Measurements from ENCODE around the gene COBLL1.

COBLL1 gene

DNA sequence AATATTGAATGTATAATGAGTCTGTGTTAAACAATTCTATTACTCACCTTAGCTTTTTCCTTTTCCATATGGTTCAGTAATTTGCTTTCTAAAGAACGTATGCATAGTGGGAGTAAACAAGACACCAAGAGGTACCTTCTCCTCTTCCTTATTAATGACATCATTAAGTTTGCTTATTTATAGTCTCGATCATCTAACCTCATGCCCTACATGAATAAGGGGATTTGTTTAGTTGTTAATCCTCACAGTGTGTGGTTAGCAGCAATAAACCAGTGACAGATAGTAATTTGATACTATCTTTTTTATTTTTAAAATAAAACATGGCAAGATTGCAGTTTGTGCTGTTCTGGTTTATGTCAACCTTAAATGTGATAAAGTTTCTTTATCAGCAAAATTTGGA, 69.7 kb downstream of the COBLL1 start:
- DNase-seq (ENCODE audit: low read depth) = no peak
- no peak overlapping the region for H3K4me3 ChIP-seq (ENCODE audit: low read depth, low read length)
- TF ChIP-seq, protein P1, sequence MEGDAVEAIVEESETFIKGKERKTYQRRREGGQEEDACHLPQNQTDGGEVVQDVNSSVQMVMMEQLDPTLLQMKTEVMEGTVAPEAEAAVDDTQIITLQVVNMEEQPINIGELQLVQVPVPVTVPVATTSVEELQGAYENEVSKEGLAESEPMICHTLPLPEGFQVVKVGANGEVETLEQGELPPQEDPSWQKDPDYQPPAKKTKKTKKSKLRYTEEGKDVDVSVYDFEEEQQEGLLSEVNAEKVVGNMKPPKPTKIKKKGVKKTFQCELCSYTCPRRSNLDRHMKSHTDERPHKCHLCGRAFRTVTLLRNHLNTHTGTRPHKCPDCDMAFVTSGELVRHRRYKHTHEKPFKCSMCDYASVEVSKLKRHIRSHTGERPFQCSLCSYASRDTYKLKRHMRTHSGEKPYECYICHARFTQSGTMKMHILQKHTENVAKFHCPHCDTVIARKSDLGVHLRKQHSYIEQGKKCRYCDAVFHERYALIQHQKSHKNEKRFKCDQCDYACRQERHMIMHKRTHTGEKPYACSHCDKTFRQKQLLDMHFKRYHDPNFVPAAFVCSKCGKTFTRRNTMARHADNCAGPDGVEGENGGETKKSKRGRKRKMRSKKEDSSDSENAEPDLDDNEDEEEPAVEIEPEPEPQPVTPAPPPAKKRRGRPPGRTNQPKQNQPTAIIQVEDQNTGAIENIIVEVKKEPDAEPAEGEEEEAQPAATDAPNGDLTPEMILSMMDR (IDR thresholded peaks at IDR 0.05; ENCODE audit: low read depth, low read length) = no peak
- TF ChIP-seq POLR2A (IDR thresholded peaks at IDR 0.05; ENCODE audit: extremely low read depth, insufficient read length) (no peak), MYC (IDR thresholded peaks at IDR 0.05; ENCODE audit: low read depth, low read length) (no peak)
- TF ChIP-seq, protein P2, sequence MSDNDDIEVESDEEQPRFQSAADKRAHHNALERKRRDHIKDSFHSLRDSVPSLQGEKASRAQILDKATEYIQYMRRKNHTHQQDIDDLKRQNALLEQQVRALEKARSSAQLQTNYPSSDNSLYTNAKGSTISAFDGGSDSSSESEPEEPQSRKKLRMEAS (IDR thresholded peaks at IDR 0.05; ENCODE audit: low read depth, low read length) = no peak

DNA sequence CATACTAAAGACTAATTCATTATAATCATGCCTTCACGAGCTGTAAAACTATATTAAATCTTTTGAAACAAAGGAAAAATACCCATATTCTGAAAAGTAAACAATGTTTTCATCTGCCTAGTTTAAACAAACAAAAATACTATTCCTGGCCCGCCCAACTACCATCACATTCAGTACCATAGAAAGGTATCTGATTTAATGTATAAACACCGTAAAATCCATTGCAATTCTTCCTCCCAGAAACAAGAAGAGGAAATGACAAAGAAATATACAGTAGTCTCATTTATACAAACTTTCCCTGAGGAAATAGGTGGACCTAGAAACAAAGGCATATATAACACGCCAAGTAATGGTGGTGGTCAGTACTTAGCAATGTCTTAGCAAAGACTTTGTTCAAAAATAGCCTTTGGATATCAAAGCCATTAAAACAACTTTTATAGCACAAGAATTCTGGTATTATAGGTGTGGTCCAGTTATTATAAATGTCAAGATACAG, 71.2 kb downstream of the COBLL1 start:
- H3K4me3 ChIP-seq (ENCODE audit: low read depth, low read length) = no peak overlapping the region
- no peak for DNase-seq (ENCODE audit: low read depth)
- TF ChIP-seq, protein P2 (IDR thresholded peaks at IDR 0.05; ENCODE audit: low read depth, low read length) = no peak
- TF ChIP-seq MYC (IDR thresholded peaks at IDR 0.05; ENCODE audit: low read depth, low read length) (no peak), POLR2A (IDR thresholded peaks at IDR 0.05; ENCODE audit: extremely low read depth, insufficient read length) (no peak)
- TF ChIP-seq, protein P1 (IDR thresholded peaks at IDR 0.05; ENCODE audit: low read depth, low read length) = no peak

GRCh38 chr2:164766954-164767320, 74.7 kb downstream of the COBLL1 start:
- DNase-seq (ENCODE audit: low read depth) = no peak
- no peak overlapping the region for H3K4me3 ChIP-seq (ENCODE audit: low read depth, low read length)
- TF ChIP-seq, protein P1 (IDR thresholded peaks at IDR 0.05; ENCODE audit: low read depth, low read length) = no peak
- no peak for TF ChIP-seq POLR2A (IDR thresholded peaks at IDR 0.05; ENCODE audit: extremely low read depth, insufficient read length)
- TF ChIP-seq MYC (IDR thresholded peaks at IDR 0.05; ENCODE audit: low read depth, low read length) = no peak
- TF ChIP-seq, protein P2 (IDR thresholded peaks at IDR 0.05; ENCODE audit: low read depth, low read length) = no peak

DNA sequence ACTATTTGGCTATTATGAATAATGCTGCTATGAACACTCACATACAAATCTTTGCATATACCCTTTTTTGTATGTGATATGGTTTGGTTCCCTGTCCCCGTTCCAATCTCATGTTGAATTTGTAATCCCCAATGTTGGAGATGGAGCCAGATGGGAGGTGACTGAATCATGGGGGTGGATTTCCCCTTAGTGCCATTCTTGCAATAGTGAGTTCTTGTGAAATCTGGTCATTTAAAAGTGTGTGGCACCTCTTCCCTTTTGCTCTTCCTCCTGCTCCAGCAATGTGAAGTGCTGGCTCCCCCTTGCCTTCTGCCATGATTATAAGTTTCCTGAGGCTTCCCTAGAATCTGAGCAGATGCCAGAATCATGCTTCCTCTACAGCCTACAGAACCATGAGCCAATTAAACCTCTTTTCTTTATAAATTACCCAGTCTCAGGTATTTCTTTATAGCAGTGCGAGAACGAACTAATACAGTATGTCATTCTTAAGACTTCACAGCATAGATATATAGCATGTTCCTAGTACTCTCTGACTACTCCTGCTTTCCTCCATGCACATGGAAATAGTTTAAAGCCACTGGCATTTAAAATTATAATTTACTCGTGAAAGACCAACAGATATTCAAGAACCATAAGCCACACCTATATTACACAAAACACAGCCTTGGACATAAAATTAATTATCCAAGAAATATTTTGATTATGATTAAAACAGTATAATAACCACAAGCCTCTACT, 75.2 kb downstream of the COBLL1 start:
- no peak for DNase-seq (ENCODE audit: low read depth)
- TF ChIP-seq, protein P2 (IDR thresholded peaks at IDR 0.05; ENCODE audit: low read depth, low read length) = no peak
- TF ChIP-seq POLR2A (IDR thresholded peaks at IDR 0.05; ENCODE audit: extremely low read depth, insufficient read length) (no peak), MYC (IDR thresholded peaks at IDR 0.05; ENCODE audit: low read depth, low read length) (no peak)
- TF ChIP-seq, protein P1 (IDR thresholded peaks at IDR 0.05; ENCODE audit: low read depth, low read length) = no peak
- H3K4me3 ChIP-seq (ENCODE audit: low read depth, low read length) = no peak overlapping the region

GRCh38 chr2:164764996-164765395, 76.6 kb downstream of the COBLL1 start:
- TF ChIP-seq, protein P1 (IDR thresholded peaks at IDR 0.05; ENCODE audit: low read depth, low read length) = no peak
- TF ChIP-seq POLR2A (IDR thresholded peaks at IDR 0.05; ENCODE audit: extremely low read depth, insufficient read length) (no peak), MYC (IDR thresholded peaks at IDR 0.05; ENCODE audit: low read depth, low read length) (no peak)
- TF ChIP-seq, protein P2 (IDR thresholded peaks at IDR 0.05; ENCODE audit: low read depth, low read length) = no peak
- DNase-seq (ENCODE audit: low read depth) = no peak
- H3K4me3 ChIP-seq (ENCODE audit: low read depth, low read length) = no peak overlapping the region
